GM10248 (cell line): ENCODE results near the gene GNL2.

Experiments
- CTCF ChIA-PET: fragments of 300-600 bp; sonication (Branson Sonifier 250); formaldehyde crosslinking; extraction: SDS; loops from one replicate; lab custom pipeline; 2021; ENCODE audit warnings: antibody characterized with exemption; lab: Yijun Ruan, JAX
- POLR2A ChIA-PET: fragments of 350-650 bp; sonication (Branson Sonifier 250); formaldehyde crosslinking; extraction: SDS; loops from one replicate; lab custom pipeline; 2020; ENCODE audit warnings: antibody characterized with exemption; lab: Yijun Ruan, JAX
- DNase-seq: peaks from one replicate; pipeline ENCODE4 v3.0.0; 2012; ENCODE audit errors: extremely low spot score
- TF ChIP-seq, protein P1 (sequence below): IDR thresholded peaks from 2 replicates; pipeline ENCODE4 v1.5.1; 2012; ENCODE audit warnings: mild to moderate bottlenecking, low read depth; ENCODE audit errors: extremely low read depth, missing control alignments, control extremely low read depth

Gene GNL2

GRCh38 chr1:37517569-37517968, 78.2 kb downstream of the GNL2 start:
- ChIA-PET CTCF (no interaction called here), POLR2A (no interaction called here)
- TF ChIP-seq, protein P1, sequence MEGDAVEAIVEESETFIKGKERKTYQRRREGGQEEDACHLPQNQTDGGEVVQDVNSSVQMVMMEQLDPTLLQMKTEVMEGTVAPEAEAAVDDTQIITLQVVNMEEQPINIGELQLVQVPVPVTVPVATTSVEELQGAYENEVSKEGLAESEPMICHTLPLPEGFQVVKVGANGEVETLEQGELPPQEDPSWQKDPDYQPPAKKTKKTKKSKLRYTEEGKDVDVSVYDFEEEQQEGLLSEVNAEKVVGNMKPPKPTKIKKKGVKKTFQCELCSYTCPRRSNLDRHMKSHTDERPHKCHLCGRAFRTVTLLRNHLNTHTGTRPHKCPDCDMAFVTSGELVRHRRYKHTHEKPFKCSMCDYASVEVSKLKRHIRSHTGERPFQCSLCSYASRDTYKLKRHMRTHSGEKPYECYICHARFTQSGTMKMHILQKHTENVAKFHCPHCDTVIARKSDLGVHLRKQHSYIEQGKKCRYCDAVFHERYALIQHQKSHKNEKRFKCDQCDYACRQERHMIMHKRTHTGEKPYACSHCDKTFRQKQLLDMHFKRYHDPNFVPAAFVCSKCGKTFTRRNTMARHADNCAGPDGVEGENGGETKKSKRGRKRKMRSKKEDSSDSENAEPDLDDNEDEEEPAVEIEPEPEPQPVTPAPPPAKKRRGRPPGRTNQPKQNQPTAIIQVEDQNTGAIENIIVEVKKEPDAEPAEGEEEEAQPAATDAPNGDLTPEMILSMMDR = no peak
- DNase-seq = no peak
